Renal cortical epithelial cell (primary cell): Measurements from ENCODE around the gene H2AZ2. TPM values are rescaled to one million over a fixed set of nuclear protein-coding genes. Genes with fewer than 3 reads are reported as not detected.
"Not testable (repeated sequence)": the region's sequence is repeated elsewhere in the genome, so short reads cannot be mapped to it uniquely, and the experiment has no call there.

Experiments used
- DNase-seq: peaks from one replicate; pipeline ENCODE4 v3.0.0-alpha.2; 2011; ENCODE audit warnings: low read depth
- total RNA-seq: library from RNA; depleted of rRNA; stranded (reverse); fragments of >200 nt; gene quantifications from 2 replicates; pipeline ENCODE4 v1.2.3, GENCODE V29; 2014

H2AZ2 gene
- total RNA-seq, 1 donor from 2014 or later, result 168 TPM

DNA sequence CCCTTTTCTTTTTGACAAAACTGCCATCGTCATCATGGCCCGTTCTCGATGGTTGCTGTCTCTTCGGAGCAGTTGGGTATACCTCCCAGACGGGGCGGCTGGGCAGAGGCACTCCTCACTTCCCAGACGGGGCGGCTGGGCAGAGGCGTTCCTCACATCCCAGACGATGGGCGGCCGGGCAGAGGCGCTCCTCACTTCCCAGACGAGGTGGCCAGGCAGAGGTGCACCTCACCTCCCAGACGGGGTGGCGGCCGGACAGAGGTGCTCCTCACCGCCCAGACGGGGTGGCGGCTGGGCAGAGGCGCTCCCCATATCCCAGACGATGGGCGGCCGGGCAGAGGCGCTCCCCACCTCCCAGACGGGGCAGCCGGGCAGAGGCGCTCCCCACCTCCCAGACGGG lies 22.9 kb upstream of the H2AZ2 start:
- not testable (repeated sequence) for DNase-seq

GRCh38 chr7:44870336-44870735 lies 22.4 kb upstream of the H2AZ2 start:
- DNase-seq, result not testable (repeated sequence)

DNA sequence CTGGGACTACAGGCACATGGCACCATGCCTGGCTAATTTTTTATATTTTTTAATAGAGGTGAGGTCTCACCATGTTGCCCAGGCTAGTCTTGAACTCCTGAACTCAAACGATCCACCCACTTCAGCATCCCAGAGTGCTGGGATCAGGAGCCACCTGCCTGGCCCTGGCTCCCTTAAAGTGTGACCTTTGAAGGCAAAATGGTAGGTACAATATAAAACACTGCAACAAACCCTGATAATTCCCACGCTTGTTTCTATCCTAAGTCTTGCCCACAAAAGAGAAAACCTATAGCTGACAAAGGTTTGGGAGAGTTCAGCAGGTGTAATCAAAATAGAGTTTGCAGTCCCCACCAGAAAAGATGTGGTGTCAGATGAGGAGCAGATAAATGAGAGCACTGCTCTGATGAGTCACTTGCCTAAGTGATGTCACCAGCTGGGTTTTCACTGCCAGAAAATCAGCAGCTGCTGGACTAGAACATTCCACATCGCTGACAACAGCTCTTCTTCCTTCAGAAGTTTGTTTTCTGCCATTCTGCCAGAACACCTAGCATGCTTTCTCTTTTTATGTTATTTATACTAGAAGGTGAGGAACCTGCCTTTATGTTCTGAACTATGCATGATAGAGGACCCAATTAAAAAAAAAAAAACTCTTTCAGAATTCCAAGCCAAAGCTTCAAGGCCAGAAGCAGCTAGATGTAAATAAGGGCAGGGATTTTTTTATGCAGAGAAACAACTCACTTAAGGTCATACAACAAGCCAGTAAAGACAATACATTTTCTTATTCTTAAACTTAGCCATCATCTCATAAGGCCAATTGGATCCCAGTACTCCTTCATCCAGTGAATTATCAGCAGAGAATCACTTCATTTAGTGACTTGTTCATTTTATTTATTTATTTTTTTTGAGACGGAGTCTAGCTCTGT lies 19.4 kb upstream of the H2AZ2 start:
- DNase-seq, result peak; percentile 83

GRCh38 chr7:44861949-44862348 lies 14.1 kb upstream of the H2AZ2 start:
- not testable (repeated sequence) for DNase-seq

- DNase-seq, result no peak
These were observed 10.3 kb upstream of the H2AZ2 start for GRCh38 chr7:44858161-44858560.

- DNase-seq, result no peak
These were observed 6.9 kb upstream of the H2AZ2 start for GRCh38 chr7:44854644-44855364.

DNA sequence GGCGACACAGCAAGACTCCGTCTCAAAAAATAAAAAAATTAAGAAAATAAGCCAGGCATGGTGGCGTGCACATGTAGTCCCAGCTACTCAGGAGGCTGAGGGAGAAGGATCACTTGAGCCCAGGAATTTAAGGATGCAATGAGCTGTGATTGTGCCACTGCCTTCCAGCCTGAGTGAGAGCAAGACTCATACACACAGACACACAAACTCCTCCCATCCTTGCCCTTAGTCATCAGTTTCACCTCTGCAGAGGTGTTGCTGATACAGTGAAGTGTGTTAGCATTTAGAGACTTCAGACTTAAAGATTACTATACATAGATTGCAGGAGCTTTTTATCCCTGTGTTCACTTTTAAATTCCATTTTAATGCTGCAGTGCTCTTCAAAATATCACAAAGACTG lies 5.5 kb upstream of the H2AZ2 start:
- DNase-seq, result peak; percentile 38

- DNase-seq, result no peak
These were observed 4.7 kb upstream of the H2AZ2 start for GRCh38 chr7:44852590-44852989.

- no peak for DNase-seq
These were observed 2.1 kb upstream of the H2AZ2 start for GRCh38 chr7:44849885-44850544.

GRCh38 chr7:44849259-44849884 lies 1.5 kb upstream of the H2AZ2 start:
- no peak for DNase-seq

- DNase-seq, result peak; percentile 68
These were observed 373 bp downstream of the H2AZ2 start for GRCh38 chr7:44847509-44847919.

- DNase-seq, result no peak
These were observed 925 bp downstream of the H2AZ2 start for GRCh38 chr7:44846816-44847508.

DNA sequence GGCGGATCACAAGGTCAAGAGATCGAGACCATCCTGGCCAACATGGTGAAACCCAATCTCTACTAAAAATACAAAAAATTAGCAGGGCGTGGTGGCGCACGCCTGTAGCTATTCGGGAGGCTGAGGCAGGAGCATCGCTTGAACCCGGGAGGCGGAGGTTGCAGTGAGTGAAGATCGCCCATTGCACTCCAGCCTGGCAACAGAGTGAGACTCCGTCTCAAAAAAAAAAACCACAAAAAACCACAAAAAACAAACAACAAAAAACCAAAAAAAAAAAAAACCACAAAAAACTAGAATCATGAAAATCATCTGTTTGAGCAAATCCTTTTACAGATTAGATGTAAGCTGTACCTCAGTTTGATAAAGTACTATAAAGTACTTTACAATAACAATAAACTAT lies 1.5 kb downstream of the H2AZ2 start:
- not testable (repeated sequence) for DNase-seq

DNA sequence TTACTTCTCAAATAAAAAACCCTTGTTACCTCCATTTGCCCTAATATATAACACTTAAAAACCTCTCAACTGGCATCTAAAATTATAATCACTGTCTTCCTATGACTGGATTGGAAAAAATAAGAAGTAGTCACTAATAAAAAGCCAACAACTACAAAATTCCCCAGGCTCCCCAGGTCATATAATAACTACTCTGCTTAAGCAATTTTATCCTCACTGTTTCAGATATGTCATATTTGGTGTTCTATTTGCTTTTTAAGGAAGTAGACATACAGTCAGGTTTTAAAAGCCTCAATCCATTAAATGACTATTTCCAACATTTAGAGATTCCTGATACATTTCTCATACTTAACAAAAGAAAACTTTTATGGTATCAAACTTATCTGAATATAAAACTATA lies 2.4 kb downstream of the H2AZ2 start:
- DNase-seq, result no peak

DNA sequence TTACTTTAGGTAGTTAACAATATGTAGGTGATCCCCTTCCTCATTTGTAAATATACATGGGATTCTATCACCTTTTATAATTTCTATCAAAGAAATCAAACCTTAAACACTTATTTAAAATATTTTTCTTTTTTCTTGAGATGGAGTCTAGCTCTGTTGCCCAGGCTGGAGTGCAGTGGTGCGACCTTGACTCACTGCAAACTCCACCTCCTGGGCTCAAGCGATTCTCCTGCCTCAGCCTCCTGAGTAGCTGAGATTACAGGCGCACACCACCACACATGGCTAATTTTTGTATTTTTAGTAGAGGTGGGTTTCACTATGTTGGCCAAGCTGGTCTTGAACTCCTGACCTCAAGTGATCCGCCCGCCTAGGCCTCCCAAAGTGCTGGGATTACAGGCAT lies 4.4 kb downstream of the H2AZ2 start:
- DNase-seq, result not testable (repeated sequence)

DNA sequence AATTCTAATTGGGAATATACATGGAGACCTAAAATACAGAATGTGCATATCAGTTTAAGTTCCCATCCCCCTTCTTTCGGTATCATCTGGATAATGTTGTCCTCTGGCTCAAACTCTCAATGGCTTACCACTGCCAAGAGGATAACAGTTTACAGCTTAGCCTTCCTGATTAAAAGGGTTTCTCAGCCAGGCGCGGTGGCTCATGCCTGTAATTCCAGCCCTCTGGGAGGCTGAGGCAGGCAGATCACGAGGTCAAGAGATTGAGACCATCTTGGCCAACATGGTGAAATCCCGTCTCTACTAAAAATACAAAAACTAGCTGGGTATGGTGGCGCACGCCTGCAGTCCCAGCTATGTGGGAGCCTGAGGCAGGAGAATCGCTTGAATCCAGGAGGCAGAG lies 5.2 kb downstream of the H2AZ2 start:
- DNase-seq, result not testable (repeated sequence)

DNA sequence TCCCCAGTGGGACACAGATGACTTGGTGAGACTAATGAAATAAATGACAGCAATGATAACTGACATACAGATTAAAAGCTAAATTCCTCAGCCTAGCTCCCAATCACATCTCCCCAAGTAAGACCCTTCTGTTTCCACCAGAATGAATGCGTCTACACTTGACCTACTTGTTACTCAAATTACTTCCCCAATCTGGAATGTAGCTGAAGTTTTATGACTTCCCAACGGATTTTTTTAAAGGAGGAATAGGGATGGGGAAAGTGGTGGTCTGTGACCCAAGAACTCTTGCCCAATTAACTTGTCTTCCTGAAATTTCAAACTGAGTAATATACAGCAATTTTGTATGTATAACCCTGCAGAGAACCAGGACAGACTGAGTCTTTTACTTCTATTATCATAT lies 9.1 kb downstream of the H2AZ2 start:
- no peak for DNase-seq

GRCh38 chr7:44827567-44827966 lies 20.3 kb downstream of the H2AZ2 start:
- DNase-seq, result no peak

DNA sequence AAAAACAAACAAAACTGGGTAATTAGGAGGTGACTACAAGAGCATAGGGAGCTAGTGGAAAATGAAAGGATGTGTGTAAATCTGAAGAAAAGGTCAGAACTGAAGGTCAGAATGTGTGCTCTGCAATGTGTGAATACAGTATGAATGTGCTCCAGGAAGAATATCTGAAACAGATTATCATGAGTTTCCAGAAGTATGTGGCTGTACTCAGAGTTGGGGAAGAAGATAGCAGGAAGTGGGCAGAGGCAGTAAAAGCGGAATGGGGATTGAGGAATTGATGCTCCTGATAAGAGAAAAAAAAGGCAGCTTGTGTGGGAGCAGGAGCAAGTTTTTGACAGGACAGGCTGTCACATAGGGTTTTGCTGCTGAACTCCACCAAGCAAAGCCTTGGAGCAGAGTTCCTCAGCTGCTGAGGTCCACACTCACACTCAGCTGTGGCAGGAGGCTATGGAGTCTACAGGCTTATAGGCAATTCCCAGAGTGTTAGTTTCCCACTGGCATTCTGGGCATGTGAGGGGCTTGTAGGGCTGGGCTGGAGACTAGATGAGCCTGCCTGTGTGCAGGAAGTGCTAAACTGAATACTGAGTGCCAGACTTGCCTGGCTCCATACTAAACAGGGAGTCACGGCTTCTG lies 22.9 kb downstream of the H2AZ2 start:
- no peak for DNase-seq

GRCh38 chr7:44823255-44823781 lies 24.6 kb downstream of the H2AZ2 start:
- no peak for DNase-seq

GRCh38 chr7:44819292-44819691 lies 28.6 kb downstream of the H2AZ2 start:
- DNase-seq, result no peak
